22Rv1 (cell line): ENCODE data around the gene MAP3K5.
"Not testable (repeated sequence)": the region's sequence is repeated elsewhere in the genome, so short reads cannot be mapped to it uniquely, and the experiment has no call there.

Source experiments
- H3K27ac ChIP-seq: fragments of 450-650 bp; 2 replicates; pipeline ENCODE4 v1.5.1; 2017
- ZFX ChIP-seq: fragments of 450-650 bp; IDR thresholded peaks from 2 replicates; pipeline ENCODE4 v1.6.1; 2017; ENCODE audit warnings: antibody characterized with exemption, borderline replicate concordance
- TF ChIP-seq, protein P1 (sequence below): fragments of 450-650 bp; IDR thresholded peaks from 2 replicates; pipeline ENCODE4 v1.5.1; 2017; ENCODE audit warnings: mild to moderate bottlenecking

Gene MAP3K5

DNA sequence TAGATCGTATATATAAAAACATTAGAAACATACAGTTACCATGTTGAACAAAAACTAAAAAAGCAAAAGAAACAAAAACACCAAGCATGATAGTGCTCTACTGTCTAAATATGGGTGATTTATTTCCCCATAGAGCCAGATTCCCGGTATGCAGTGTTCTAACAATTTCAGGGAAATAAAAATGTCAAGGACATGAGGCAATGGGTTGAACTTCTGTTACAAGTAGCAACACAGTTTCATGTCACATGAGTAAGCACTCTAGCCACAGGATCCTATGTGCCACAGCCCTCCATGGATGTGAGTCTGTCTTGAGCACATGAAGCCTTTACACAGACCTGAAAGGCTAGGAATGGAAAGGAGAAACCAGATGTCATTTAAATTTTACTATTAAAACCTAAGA is 96.0 kb downstream of the MAP3K5 start:
- TF ChIP-seq, protein P1, sequence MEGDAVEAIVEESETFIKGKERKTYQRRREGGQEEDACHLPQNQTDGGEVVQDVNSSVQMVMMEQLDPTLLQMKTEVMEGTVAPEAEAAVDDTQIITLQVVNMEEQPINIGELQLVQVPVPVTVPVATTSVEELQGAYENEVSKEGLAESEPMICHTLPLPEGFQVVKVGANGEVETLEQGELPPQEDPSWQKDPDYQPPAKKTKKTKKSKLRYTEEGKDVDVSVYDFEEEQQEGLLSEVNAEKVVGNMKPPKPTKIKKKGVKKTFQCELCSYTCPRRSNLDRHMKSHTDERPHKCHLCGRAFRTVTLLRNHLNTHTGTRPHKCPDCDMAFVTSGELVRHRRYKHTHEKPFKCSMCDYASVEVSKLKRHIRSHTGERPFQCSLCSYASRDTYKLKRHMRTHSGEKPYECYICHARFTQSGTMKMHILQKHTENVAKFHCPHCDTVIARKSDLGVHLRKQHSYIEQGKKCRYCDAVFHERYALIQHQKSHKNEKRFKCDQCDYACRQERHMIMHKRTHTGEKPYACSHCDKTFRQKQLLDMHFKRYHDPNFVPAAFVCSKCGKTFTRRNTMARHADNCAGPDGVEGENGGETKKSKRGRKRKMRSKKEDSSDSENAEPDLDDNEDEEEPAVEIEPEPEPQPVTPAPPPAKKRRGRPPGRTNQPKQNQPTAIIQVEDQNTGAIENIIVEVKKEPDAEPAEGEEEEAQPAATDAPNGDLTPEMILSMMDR = no peak
- TF ChIP-seq ZFX = no peak
- H3K27ac ChIP-seq = no peak overlapping the region

DNA sequence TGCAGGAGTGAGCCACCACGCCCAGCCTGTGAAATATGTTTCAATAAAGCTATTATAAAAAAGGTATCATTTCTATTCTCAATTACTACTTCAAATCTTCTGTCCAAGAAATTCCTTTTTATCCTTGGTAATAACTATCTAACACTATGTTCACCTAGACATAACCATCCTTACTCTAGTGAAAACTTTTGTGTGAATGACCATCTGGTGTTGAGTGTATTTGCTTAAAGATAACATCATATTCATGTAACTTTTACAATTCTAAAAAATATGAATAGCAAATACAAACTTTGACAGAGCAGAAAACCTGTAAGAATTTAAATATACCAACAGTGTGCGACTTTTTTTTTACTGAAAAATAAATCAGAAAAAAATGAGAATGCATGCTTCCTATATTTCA is 96.9 kb downstream of the MAP3K5 start:
- H3K27ac ChIP-seq = no peak overlapping the region
- TF ChIP-seq, protein P1 = no peak
- TF ChIP-seq ZFX = no peak

GRCh38 chr6:136693090-136693489 is 99.2 kb downstream of the MAP3K5 start:
- H3K27ac ChIP-seq = no peak overlapping the region
- TF ChIP-seq, protein P1 = no peak
- TF ChIP-seq ZFX = no peak

- not testable (repeated sequence) for H3K27ac ChIP-seq
These were observed 104.4 kb downstream of the MAP3K5 start for GRCh38 chr6:136687894-136688293.

DNA sequence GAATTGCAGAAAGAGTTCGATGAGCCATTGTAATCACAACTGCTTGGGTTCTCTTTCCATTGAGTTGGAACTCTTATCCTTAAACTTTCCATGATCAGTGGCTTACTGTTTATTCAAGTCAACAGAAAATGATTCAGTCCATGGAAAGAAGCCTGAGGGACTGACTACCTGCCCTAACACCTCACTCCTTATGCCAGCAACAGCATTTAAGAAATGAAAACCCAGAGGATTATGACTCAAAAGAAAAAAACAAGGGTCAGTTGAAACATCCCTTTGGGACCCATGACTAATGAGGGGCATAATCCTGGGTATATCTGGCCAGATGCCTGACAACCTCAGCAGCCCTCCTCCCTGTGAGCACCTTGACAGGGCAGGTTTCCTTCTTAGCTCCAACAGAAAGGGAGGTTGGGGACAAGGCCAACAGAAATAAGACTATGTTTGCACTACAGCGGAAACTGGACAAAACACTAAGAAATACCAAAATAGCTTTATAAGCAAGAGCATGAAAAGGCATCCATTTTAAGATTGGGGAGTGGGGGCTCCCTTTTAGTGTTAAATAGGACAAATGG is 106.7 kb downstream of the MAP3K5 start:
- H3K27ac ChIP-seq = no peak overlapping the region

DNA sequence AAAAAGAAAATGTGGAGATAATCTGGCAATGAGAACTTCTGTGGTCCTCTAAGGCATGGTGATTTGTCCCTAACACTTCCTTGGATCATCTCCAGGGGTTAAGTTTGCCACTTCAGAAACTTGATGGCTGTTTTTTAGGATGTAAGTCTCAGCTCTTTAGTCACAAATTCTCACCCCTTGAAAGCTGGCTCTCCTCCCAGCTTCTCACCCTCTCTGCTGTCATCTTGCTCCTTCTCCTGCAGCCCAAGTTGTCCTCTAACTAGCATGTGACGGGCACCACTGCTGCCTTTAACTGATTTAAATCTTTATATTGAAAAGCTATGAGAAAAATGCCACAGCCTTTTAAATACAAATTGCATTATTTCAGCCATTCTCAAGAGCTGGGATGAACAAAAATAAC is 107.8 kb downstream of the MAP3K5 start:
- no peak overlapping the region for H3K27ac ChIP-seq
- TF ChIP-seq, protein P1 = no peak
- no peak for TF ChIP-seq ZFX

More for the DNA sequence above, 106.7 kb downstream of the MAP3K5 start:
- TF ChIP-seq, protein P1 = no peak
- no peak for TF ChIP-seq ZFX

GRCh38 chr6:136683209-136683941 is 108.9 kb downstream of the MAP3K5 start:
- no peak for TF ChIP-seq ZFX
- H3K27ac ChIP-seq = no peak overlapping the region

GRCh38 chr6:136682292-136682691 is 110.0 kb downstream of the MAP3K5 start:
- TF ChIP-seq, protein P1 = no peak
- TF ChIP-seq ZFX = no peak
- no peak overlapping the region; the same call in 1 of the 2 replicates for H3K27ac ChIP-seq
